ENCODE measurements around the gene TSHR.

DNA sequence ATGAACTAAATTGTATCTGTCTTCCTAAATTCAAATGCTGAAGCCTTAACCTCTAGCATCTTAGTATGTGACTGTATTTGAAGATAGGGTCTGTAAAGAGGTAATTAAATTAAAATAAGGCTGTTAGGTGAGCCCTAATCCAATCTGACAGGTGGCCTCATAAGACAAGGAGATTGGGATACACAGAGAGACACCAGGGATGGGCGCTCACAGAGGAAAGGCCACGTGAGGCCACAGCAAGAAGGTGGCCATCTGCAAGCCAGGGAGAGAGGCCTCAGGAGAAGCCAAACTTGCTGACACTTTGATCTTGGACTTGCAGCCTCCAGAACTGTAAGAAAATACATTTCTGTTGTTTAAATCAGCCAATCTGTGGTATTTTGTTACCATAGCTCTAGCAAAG, 154.8 kb downstream of the TSHR start:
- TF ChIP-seq CTCF (IDR thresholded peaks at IDR 0.05) (no peak), POLR2A (IDR thresholded peaks at IDR 0.05) (no peak)

All from heart left ventricle (tissue), 13 donors.